ENCODE results near the gene CDA.
"Not testable (repeated sequence)": the region's sequence is repeated elsewhere in the genome, so short reads cannot be mapped to it uniquely, and the experiment has no call there.

Gene CDA

DNA sequence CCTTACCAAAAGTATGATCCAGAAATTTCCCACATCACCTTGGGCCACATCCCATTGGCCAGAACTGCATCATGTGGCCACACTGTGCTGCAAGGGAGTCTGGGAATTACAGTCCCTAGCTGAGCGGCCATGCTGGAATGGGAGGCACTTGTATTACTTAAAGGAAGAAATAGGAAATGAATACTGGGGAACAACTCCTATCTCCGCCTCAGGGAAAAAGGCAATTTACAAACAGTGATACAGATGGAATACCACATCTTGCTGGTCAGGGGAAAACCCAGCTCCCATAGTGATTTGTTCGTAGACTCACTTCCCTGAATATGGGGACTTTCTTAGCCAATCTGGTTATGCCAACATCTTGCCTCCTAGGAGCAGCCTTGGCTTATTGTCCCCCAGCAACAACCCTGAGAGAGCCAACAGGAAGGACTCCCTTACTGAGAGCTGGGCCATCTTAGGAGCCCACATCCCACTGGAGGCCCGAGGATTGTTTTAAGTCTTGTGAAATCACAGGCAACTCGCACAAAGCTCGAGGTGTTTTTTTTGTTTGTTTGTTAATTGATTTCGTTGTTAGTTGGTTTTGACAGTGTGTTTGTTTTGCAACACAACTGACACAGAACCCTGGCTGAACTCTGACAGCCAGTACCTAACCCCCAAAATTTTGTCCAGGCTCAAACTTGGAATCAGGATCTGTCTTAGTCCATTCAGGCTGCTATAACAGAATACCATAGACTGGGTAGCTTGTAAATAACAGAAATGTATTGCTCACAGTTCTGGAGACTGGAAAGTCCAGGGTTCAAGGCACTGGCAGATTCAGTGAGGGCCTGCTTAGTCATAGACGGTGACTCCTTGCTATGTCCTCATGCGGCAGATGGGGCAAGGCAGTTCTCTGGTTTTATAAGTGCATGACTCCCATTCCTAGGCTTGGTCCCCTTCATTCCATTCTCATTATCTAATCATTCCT is 14.9 kb downstream of the CDA start:
- Histone ChIP-seq H3K36me3 (ENCODE audit: insufficient read depth, low read length) (no peaks in the 10 kb centered on the region), H3K9me3 (ENCODE audit: insufficient read depth, low read depth, low read length) (no peaks in the 10 kb centered on the region), H3K4me1 (ENCODE audit: insufficient read depth, low read length) (no peaks in the 10 kb centered on the region), H3K27ac (ENCODE audit: low read depth, low read length) (no peak overlapping the region), H3K27me3 (ENCODE audit: insufficient read depth, low read length) (no peaks in the 10 kb centered on the region), H3K9ac (ENCODE audit: low read depth, low read length) (no peak overlapping the region), H3K4me3 (ENCODE audit: low read length) (no peak overlapping the region)
- WGBS: 94% methylated on average over 9 of the region's 9 CpGs

DNA sequence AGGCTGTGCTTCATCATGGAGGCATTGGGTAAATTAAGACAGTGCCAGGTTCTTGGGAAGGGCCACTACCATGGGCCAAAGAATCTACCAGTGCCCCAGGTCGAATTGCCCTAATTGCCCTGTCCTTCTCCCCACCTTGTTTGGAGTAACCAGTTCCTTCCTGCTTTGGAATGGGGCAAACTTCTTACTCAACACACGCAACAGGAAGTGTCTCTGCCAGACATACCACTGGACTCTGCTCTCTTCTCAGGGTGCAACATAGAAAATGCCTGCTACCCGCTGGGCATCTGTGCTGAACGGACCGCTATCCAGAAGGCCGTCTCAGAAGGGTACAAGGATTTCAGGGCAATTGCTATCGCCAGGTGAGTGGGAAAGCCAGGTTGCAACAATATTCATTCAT is 15.8 kb downstream of the CDA start:
- Histone ChIP-seq H3K9ac (ENCODE audit: low read depth, low read length) (no peak overlapping the region), H3K36me3 (ENCODE audit: insufficient read depth, low read length) (no peaks in the 10 kb centered on the region), H3K4me3 (ENCODE audit: low read length) (no peak overlapping the region), H3K4me1 (ENCODE audit: insufficient read depth, low read length) (no peaks in the 10 kb centered on the region), H3K9me3 (ENCODE audit: insufficient read depth, low read depth, low read length) (no peaks in the 10 kb centered on the region), H3K27ac (ENCODE audit: low read depth, low read length) (no peak overlapping the region), H3K27me3 (ENCODE audit: insufficient read depth, low read length) (no peaks in the 10 kb centered on the region)
- 93% methylated on average over 7 of the region's 7 CpGs for WGBS

DNA sequence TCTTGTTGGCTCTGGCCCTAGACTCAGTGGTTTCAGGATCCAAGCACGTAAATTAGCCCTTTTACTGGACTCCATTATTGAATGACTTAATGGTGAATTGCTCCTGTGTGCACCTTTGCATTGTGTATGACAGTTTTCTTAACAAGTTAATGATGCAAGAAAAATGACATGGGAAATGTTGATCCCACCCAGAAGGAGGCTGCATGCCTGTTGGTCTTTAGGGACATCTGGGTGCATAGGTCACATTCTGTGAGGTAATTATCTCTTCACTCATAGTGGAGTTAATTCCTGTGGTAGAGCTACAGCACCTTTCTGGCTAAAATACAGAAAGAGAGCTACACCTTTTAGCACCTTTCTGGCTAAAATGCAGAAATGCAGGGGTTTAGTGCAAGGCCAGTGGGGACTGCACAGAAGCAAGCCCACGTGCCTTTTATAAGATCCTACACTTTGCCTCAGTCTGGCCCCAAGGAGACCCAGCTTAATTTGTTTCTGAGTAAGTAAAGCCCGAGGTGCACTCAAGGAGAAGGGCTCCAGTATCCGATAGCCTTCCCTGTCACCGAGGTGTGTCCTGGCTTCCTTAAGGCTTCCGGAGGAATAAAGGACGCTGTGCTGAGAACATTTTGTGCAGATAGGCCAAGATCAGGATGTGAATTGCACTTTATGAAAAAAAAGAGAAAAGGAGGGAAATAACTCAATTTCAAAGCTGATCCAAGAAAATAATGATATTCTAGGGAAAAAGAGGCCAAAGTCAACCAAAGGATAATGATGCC is 18.1 kb downstream of the CDA start:
- H3K36me3 ChIP-seq (ENCODE audit: insufficient read depth, low read length); H3K27me3 ChIP-seq (ENCODE audit: insufficient read depth, low read length); H3K4me1 ChIP-seq (ENCODE audit: insufficient read depth, low read length); H3K9ac ChIP-seq (ENCODE audit: low read depth, low read length); H3K4me3 ChIP-seq (ENCODE audit: low read length); H3K27ac ChIP-seq (ENCODE audit: low read depth, low read length); H3K9me3 ChIP-seq (ENCODE audit: insufficient read depth, low read depth, low read length): not testable (repeated sequence)
- 90% methylated on average over 6 of the region's 7 CpGs for WGBS

DNA sequence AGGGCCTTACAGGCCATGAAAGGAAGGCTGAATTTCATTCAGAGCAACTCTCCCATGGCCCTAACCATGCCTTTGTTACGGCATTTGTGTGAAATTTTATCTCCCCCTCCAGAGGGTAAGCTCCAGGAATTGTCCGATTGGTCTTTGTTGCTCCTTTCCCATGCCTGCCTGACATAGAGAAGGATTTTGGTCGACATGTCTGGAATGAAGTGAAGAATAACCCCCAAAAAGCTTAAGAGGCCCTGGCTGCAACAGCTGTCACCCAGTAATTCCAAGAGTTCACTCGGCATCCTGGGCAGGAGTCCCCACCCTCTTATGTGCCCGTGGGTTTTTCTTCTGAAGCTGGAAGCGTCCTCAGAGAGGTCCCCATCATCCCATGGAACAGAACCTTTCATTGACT is 20.6 kb downstream of the CDA start:
- WGBS: 84% methylated on average over 6 of the region's 6 CpGs
- no peaks in the 10 kb centered on the region for H3K27me3 ChIP-seq (ENCODE audit: insufficient read depth, low read length)
- H3K9ac ChIP-seq (ENCODE audit: low read depth, low read length): no peak overlapping the region
- H3K9me3 ChIP-seq (ENCODE audit: insufficient read depth, low read depth, low read length): no peaks in the 10 kb centered on the region
- H3K4me3 ChIP-seq (ENCODE audit: low read length): no peak overlapping the region
- no peaks in the 10 kb centered on the region for H3K36me3 ChIP-seq (ENCODE audit: insufficient read depth, low read length)
- H3K27ac ChIP-seq (ENCODE audit: low read depth, low read length): no peak overlapping the region
- 0 out of 2 replicates have a peak, but pooled peaks cover 4% of the 10 kb centered on the region for H3K4me1 ChIP-seq (ENCODE audit: insufficient read depth, low read length)

DNA sequence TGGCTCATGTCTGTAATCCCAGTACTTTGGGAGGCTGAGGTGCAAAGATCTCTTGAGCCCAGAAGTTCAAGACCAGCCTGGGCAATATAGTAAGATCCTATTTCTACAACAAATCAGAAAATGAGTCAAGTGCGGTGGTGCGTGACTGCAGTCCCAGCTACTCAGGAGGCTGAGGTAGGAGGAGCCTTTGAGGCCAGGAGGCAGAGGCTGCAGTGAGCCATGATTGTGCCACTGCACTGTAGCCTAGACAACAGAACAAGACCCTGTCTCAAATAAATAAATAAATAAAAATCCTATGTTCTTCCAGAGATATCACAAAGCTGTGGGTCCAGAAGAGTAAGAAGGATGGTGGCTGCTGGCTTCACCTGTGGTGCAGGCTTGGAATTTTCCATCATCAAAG is 22.1 kb downstream of the CDA start:
- Histone ChIP-seq H3K9me3 (ENCODE audit: insufficient read depth, low read depth, low read length) (no peaks in the 10 kb centered on the region), H3K27ac (ENCODE audit: low read depth, low read length) (no peak overlapping the region), H3K27me3 (ENCODE audit: insufficient read depth, low read length) (no peaks in the 10 kb centered on the region), H3K4me3 (ENCODE audit: low read length) (no peak overlapping the region), H3K9ac (ENCODE audit: low read depth, low read length) (no peak overlapping the region), H3K4me1 (ENCODE audit: insufficient read depth, low read length) (0 out of 2 replicates have a peak, but pooled peaks cover 4% of the 10 kb centered on the region), H3K36me3 (ENCODE audit: insufficient read depth, low read length) (no peaks in the 10 kb centered on the region)
- 94% methylated on average over 2 of the region's 2 CpGs for WGBS

DNA sequence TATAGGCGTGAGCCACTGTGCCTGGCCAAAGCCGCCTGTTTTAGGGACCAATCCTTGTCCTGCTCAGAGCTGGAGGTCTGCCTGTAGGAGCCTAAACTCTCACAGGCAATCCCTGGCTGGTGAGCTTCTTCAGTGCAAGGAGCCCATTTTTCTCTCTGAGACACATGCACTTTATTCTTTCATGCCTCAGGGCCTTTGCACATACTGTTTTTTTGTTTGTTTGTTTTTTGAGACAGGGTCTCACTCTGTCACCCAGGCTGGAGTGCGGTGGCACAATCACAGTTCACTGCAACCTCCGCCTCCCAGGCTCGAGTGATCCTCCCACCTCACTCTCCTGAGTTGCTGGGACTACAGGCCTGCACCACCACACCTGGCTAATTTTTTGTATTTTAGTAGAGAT is 22.8 kb downstream of the CDA start:
- Histone ChIP-seq H3K9ac (ENCODE audit: low read depth, low read length) (no peak overlapping the region), H3K4me3 (ENCODE audit: low read length) (no peak overlapping the region)
- WGBS: 98% methylated on average over 5 of the region's 5 CpGs

DNA sequence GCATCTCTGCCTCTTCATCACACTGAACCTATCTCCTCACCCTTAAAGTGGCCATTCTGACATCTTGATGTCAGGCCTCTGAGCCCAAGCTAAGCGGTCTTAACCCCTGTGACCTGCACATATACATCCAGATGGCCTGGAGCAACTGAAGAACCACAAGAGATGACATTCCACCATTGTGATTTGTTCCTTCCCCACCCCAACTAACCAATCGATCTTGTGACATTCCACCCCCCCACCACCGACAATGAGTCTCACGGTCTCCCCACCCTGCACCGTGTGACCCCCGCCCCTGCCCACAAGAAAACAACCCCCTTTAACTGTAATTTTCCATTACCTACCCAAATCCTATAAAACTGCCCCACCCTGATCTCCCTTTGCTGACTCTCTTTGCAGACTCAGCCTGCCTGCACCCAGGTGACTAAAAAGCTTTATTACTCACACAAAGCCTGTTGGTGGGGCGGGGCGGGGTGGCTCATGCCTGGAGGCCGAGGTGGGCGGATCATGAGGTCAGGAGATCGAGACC is 23.4 kb downstream of the CDA start:
- H3K9me3 ChIP-seq (ENCODE audit: insufficient read depth, low read depth, low read length): no peaks in the 10 kb centered on the region
- no peak overlapping the region for H3K27ac ChIP-seq (ENCODE audit: low read depth, low read length)
- H3K9ac ChIP-seq (ENCODE audit: low read depth, low read length): no peak overlapping the region
- no peak overlapping the region for H3K4me3 ChIP-seq (ENCODE audit: low read length)
- H3K36me3 ChIP-seq (ENCODE audit: insufficient read depth, low read length): no peaks in the 10 kb centered on the region
- no peaks in the 10 kb centered on the region for H3K27me3 ChIP-seq (ENCODE audit: insufficient read depth, low read length)
- 0 out of 2 replicates have a peak, but pooled peaks cover 4% of the 10 kb centered on the region for H3K4me1 ChIP-seq (ENCODE audit: insufficient read depth, low read length)
- 87% methylated on average over 11 of the region's 11 CpGs for WGBS

More for the DNA sequence above, 22.8 kb downstream of the CDA start:
- H3K36me3 ChIP-seq (ENCODE audit: insufficient read depth, low read length): no peaks in the 10 kb centered on the region
- H3K9me3 ChIP-seq (ENCODE audit: insufficient read depth, low read depth, low read length): no peaks in the 10 kb centered on the region
- H3K27ac ChIP-seq (ENCODE audit: low read depth, low read length): no peak overlapping the region
- no peaks in the 10 kb centered on the region for H3K27me3 ChIP-seq (ENCODE audit: insufficient read depth, low read length)
- 0 out of 2 replicates have a peak, but pooled peaks cover 4% of the 10 kb centered on the region for H3K4me1 ChIP-seq (ENCODE audit: insufficient read depth, low read length)

DNA sequence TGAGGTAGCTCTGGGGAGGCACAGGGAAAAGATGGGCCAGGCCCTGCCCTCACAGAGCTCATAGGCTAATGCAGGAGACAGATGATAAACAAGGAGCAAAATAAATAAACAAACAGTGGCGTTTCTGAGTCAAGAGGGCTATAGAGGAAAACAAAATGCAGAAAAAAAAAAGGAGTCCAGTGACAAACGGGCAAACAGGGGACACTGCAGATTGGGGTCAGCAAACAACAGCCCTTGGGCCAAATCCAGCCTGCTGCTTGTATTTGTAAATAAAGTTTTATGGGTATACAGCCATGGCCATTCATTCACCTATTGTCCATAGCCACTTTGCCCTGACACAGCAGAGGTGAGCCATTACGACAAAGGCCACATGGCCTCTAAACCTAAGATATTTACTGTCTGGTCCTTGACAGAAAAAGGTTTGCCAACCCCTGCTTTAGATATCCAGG is 25.3 kb downstream of the CDA start:
- 0 out of 2 replicates have a peak, but pooled peaks cover 4% of the 10 kb centered on the region for H3K4me1 ChIP-seq (ENCODE audit: insufficient read depth, low read length)
- H3K27ac ChIP-seq (ENCODE audit: low read depth, low read length): peak overlapping the region; percentile 61
- H3K4me3 ChIP-seq (ENCODE audit: low read length): no peak overlapping the region
- no peak overlapping the region for H3K9ac ChIP-seq (ENCODE audit: low read depth, low read length)
- 85% methylated on average over 3 of the region's 3 CpGs for WGBS
- no peaks in the 10 kb centered on the region for H3K36me3 ChIP-seq (ENCODE audit: insufficient read depth, low read length)
- no peaks in the 10 kb centered on the region for H3K27me3 ChIP-seq (ENCODE audit: insufficient read depth, low read length)
- no peaks in the 10 kb centered on the region for H3K9me3 ChIP-seq (ENCODE audit: insufficient read depth, low read depth, low read length)

DNA sequence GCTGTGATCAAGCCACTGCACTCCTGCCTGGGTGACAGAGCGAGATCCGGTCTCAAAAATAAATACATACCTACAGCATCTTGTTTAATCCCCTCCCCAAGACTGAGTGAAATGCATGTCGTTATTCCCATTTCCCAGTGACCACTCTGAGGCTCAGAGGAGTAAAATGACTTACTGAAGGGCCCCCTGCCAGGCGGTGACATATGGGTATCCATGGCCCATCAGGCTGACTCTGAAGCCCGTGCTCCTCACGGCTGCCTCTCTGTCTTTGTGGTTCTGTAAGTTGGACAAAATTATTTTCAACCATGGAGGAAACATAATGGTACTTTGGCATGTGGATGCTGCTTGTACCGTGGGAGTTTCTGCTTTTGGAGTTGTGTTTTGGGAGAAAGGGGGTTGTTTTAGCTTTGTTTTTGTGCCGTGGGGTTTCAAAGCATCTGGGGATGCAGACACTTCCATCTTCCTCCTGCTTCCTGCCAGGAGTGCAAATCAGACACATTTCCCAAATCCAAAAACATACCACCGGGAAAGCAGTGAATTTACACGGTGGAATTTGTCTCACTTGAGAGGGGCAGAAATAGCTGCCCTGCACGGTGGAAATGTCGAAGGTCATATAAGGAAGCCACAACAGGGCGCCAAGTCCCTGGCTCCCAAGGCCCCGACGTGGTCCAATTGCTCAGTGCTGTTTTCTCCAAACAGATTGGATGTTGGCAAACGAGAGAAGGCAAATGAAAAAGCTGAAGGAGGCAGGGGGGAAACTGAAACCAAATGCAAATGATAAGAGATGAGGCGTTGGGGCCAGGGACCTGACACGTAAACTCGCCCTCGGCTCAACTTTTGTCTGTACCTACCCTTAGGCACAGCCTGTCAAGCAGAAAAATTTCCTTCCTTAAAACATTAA is 27.3 kb downstream of the CDA start:
- 0 out of 2 replicates have a peak, but pooled peaks cover 4% of the 10 kb centered on the region for H3K4me1 ChIP-seq (ENCODE audit: insufficient read depth, low read length)
- H3K27me3 ChIP-seq (ENCODE audit: insufficient read depth, low read length): no peaks in the 10 kb centered on the region
- H3K9ac ChIP-seq (ENCODE audit: low read depth, low read length): no peak overlapping the region
- no peak overlapping the region for H3K27ac ChIP-seq (ENCODE audit: low read depth, low read length)
- H3K36me3 ChIP-seq (ENCODE audit: insufficient read depth, low read length): no peaks in the 10 kb centered on the region
- no peaks in the 10 kb centered on the region for H3K9me3 ChIP-seq (ENCODE audit: insufficient read depth, low read depth, low read length)
- 81% methylated on average over 20 of the region's 20 CpGs for WGBS
- H3K4me3 ChIP-seq (ENCODE audit: low read length): no peak overlapping the region

DNA sequence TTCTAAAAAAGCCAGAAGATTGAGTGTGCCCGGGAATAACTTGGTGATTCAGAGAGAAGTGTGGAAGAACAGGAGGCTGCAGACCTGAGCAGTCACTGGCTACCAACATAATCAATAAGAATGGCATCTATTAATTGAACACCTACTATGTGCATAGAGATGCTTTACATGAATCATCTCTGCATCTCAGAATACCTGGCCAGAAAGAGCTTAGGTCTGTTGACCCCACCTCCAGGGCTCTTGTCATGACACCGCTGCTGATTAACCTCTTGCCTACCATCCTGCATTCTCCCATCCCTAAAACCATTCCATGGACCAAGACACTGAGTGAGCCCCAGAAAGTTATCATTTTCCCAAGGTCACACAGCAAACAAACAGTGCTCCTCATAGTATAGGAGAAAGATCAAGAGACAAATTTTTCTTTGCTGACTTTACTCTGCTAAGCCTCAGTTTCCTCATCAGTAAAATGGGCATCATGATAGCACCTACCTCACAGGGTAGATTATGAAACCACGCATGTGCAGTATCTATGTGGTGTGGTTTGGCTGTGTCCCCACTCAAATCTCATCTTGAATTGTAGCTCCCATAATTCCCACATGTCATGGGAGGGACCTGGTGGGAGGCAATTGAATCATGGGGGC is 28.1 kb downstream of the CDA start:
- WGBS: 100% methylated on average over 2 of the region's 3 CpGs
- Histone ChIP-seq H3K9ac (ENCODE audit: low read depth, low read length) (no peak overlapping the region), H3K4me1 (ENCODE audit: insufficient read depth, low read length) (0 out of 2 replicates have a peak, but pooled peaks cover 4% of the 10 kb centered on the region), H3K27me3 (ENCODE audit: insufficient read depth, low read length) (no peaks in the 10 kb centered on the region), H3K27ac (ENCODE audit: low read depth, low read length) (no peak overlapping the region), H3K9me3 (ENCODE audit: insufficient read depth, low read depth, low read length) (no peaks in the 10 kb centered on the region), H3K4me3 (ENCODE audit: low read length) (no peak overlapping the region), H3K36me3 (ENCODE audit: insufficient read depth, low read length) (no peaks in the 10 kb centered on the region)
